Left kidney (tissue), 2 donors: Measurements from ENCODE around the gene TSHR. TPM values are rescaled to one million over a fixed set of nuclear protein-coding genes. Genes with fewer than 3 reads are reported as not detected.

Source experiments
- DNase-seq: peaks from one replicate; pipeline ENCODE4 v3.0.0-alpha.2; 2013
- polyA plus RNA-seq: library from polyadenylated mRNA; unstranded; fragments of 120-200 nt; gene quantifications from one replicate; pipeline ENCODE4 v1.2.1, GENCODE V29; 2013; ENCODE audit not compliant: insufficient read length

TSHR gene
- polyA plus RNA-seq, 1 donor: 0.88 TPM

- no peak for DNase-seq
These were observed 181.9 kb downstream of the TSHR start for GRCh38 chr14:81137316-81137715.

GRCh38 chr14:81138429-81138828, 183.0 kb downstream of the TSHR start:
- DNase-seq: no peak

- DNase-seq: no peak
These were observed 186.0 kb downstream of the TSHR start for GRCh38 chr14:81141426-81141825.

- no peak for DNase-seq
These were observed 188.4 kb downstream of the TSHR start for GRCh38 chr14:81143793-81144192.

GRCh38 chr14:81144824-81145603, 189.6 kb downstream of the TSHR start:
- no peak for DNase-seq

- DNase-seq: no peak
These were observed 191.9 kb downstream of the TSHR start for GRCh38 chr14:81147140-81147897.

- DNase-seq: no peak
These were observed 193.2 kb downstream of the TSHR start for GRCh38 chr14:81148635-81149034.

- no peak for DNase-seq
These were observed 197.8 kb downstream of the TSHR start for GRCh38 chr14:81153187-81153586.

GRCh38 chr14:81157431-81157830, 202.0 kb downstream of the TSHR start:
- no peak for DNase-seq

GRCh38 chr14:81161088-81161487, 205.7 kb downstream of the TSHR start:
- no peak for DNase-seq

GRCh38 chr14:81161749-81162148, 206.3 kb downstream of the TSHR start:
- no peak for DNase-seq

GRCh38 chr14:81162941-81163340, 207.5 kb downstream of the TSHR start:
- DNase-seq: no peak

GRCh38 chr14:81164167-81164774, 208.8 kb downstream of the TSHR start:
- peak; percentile 50 for DNase-seq

- no peak for DNase-seq
These were observed 209.8 kb downstream of the TSHR start for GRCh38 chr14:81165188-81165587.

- no peak for DNase-seq
These were observed 210.7 kb downstream of the TSHR start for GRCh38 chr14:81166121-81166520.

- no peak for DNase-seq
These were observed 213.8 kb downstream of the TSHR start for GRCh38 chr14:81169267-81169666.

- DNase-seq: peak; percentile 22
These were observed 214.3 kb downstream of the TSHR start for GRCh38 chr14:81169711-81170103.

GRCh38 chr14:81170104-81170828, 214.8 kb downstream of the TSHR start:
- DNase-seq: peak; percentile 89

- no peak for DNase-seq
These were observed 215.4 kb downstream of the TSHR start for GRCh38 chr14:81170829-81171195.

- DNase-seq: no peak
These were observed 216.9 kb downstream of the TSHR start for GRCh38 chr14:81172353-81172752.

GRCh38 chr14:81172881-81173280, 217.5 kb downstream of the TSHR start:
- DNase-seq: no peak

GRCh38 chr14:81176241-81176640, 220.8 kb downstream of the TSHR start:
- no peak for DNase-seq

GRCh38 chr14:81177225-81177624, 221.8 kb downstream of the TSHR start:
- no peak for DNase-seq
